HG03139 (cell line): ENCODE measurements around the gene CACNA1C.

Experiments used
- ATAC-seq: cut with Tn5 transposase; IDR thresholded peaks from one replicate; pipeline ENCODE4 v1.9.1; 2021; ENCODE audit not compliant: unreplicated experiment

The CACNA1C gene

GRCh38 chr12:2382370-2383155 lies 329.8 kb downstream of the CACNA1C start:
- ATAC-seq = no peak

DNA sequence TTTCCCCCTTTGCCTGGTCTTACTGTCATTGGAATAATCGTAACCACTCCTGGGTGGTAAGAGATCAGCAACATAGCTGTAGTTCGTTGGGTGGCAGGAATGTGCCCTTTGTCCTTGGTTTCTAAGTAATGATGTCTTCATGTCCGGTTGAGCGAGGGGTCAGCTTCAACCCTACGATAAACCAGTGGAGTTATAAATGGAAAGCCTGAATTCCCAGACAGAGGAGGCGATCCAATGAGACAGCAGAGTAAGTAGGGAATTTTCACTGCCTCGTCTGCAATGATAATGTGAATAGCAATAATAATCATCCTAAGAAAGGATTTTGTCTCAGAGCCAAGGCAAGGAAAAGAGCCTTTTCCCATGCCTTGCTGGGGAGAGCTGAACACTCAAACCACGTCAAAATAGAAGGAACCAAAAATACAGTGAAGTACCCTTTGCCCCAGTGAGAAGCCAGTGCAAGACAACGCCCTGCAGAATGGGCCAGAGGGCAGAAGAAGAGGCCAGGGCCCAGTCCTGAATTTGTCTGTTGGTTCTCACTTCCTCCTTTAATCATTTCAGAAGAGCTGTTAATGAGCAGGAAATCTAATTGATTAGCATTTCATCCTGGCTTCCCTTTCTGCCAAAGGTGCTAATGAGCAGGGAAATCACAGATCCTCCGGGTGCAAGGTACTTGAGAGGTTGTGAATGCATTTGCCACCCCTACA lies 330.7 kb downstream of the CACNA1C start:
- no peak for ATAC-seq

GRCh38 chr12:2384029-2384386 lies 331.2 kb downstream of the CACNA1C start:
- no peak for ATAC-seq

GRCh38 chr12:2384533-2385351 lies 332.0 kb downstream of the CACNA1C start:
- no peak for ATAC-seq

GRCh38 chr12:2385529-2385928 lies 332.7 kb downstream of the CACNA1C start:
- no peak for ATAC-seq

GRCh38 chr12:2386566-2386965 lies 333.8 kb downstream of the CACNA1C start:
- no peak for ATAC-seq

- ATAC-seq = no peak
These were observed 334.5 kb downstream of the CACNA1C start for GRCh38 chr12:2387103-2387834.

DNA sequence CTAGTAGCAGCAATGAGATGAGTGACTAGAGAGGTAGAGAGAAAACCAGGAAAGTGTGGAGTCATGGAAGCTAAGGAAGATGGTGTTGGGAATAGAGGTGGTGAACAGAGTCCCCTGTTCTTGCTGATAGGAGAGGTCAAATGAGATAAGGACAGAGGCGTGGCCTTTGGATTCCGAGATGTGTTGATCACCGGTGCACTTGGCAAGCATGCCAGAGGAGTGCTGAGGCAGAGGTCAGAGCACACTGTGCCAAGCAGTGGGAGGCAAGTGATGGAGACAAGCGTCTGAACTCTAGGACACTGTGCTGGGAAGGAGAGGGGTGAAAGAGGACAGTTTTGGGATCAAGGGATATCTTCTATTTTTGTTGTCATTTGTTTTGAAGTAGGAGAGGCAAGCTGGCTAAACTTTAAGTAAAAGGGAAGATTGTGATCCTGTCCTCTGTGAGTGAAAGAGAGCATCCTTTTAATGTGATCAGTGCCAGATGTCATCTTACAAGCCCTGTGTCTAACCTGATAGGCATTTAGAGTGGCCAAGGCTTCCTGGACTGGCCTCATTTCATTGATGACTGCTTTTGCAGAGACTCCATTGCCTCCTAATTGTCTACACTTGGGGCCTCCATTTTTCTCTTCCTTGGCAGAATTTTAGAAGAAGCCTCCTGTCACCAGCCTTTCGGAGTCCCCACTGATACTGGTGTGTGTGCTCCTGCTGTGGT lies 336.4 kb downstream of the CACNA1C start:
- ATAC-seq = no peak

DNA sequence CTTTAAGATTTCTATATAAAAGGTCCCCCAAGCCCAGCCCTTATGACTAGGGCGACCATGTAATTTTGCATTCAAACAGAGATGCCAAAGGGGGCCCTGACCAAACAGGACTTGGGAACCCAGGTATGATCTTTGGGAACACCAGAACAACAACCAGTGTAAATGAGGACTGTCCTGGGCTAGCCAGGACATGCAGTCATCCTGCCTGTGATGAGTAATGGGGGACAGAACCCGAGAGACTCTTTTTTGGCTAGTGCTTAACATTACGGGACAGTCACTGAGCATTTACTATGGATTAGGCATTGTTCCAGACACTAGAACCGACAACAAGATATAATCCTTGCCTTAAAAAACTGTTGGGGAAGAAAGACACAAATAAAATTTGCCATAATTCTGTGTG lies 337.3 kb downstream of the CACNA1C start:
- ATAC-seq = no peak

- ATAC-seq = no peak
These were observed 338.1 kb downstream of the CACNA1C start for GRCh38 chr12:2390850-2391390.

DNA sequence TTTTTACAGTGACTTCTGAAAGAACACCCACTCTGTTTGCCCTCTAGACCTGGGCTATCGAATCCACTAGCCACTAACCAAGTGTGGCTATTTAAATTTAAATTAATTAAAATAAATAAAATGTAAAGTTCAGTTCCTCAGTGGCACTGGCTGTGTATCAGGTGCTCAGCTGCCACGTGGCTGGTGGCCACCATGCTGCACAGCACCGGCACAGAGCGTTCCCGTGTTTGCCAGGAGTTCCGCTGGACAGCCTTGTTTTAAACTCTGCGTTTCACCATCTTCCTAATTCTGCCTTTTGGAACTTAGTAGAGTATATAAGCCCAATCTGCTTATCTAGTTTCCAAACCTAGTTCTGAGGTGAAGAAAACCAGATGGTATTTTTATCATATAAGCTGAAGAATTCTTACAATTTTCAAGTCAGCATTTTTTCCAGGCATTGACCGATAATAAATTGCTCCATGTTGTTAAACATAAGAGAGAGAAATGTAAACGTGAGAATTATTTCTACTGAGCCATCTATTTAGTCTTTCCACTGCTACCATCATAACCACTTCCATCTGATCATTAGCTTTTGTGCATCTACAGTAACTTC lies 339.0 kb downstream of the CACNA1C start:
- no peak for ATAC-seq

- ATAC-seq = no peak
These were observed 340.2 kb downstream of the CACNA1C start for GRCh38 chr12:2393016-2393415.

GRCh38 chr12:2393996-2394395 lies 341.2 kb downstream of the CACNA1C start:
- no peak for ATAC-seq

GRCh38 chr12:2395354-2395977 lies 342.7 kb downstream of the CACNA1C start:
- ATAC-seq = no peak

GRCh38 chr12:2396448-2396871 lies 343.7 kb downstream of the CACNA1C start:
- ATAC-seq = no peak

DNA sequence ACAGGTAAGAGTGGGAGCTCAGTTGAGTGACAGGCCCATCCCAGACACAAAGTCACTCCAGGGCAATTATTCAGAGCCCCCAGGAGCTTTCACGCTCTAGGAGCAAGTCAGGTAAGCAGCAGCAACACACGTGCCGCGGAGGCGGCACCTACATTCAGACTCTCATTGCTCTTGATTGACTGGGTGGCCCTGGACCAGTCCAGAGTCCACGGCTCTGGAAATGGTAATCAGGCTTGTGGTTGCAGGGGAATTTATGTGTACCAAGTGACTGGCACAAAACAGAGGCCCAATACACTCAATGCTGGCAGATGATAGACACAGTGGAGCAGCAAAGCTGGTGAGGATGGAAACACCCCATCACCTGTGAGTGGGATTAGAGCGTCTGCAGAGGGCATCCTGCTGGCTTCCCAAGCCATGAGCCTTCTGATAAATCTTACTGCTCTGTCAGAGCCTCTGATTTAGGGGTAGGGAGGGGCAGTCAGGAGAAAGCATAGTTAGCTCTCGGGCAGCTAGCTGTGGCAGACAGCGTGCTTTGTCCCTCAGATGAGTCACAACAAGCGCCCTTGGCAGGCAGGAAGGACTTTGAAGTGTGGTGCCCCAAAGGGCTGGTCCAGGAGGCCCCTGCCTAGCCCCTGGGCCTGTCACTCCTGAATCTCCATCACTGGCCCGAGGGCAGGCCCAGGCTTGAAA lies 344.7 kb downstream of the CACNA1C start:
- ATAC-seq = no peak

DNA sequence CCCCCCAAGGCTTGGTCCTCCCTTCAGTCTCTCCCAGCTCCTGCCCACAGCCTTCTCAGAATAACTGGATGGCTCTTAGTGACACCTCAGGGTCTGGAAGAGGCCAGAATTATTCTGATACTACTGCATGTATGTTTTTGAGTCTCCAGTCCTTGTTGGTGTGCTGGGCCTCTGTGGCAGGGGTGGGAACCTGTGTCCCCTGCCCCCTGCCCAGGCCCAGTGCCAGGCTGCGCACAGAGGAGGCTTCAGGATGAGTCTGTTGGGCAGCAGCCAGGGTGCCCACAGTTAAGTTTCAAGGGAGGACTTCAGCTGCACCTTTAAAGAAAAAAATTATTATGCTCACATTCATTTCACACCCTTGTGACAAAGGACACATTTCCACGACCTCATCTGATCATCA lies 348.3 kb downstream of the CACNA1C start:
- ATAC-seq = no peak

GRCh38 chr12:2402073-2402579 lies 349.3 kb downstream of the CACNA1C start:
- ATAC-seq = no peak
